Tongue (tissue), 2 donors: ENCODE results near the gene RUBCN. TPM values are rescaled to one million over a fixed set of nuclear protein-coding genes. Genes with fewer than 3 reads are reported as not detected.

Experiments
- DNase-seq: peaks from one replicate; pipeline ENCODE4 v3.0.0-alpha.2; 2015
- total RNA-seq: library from RNA; depleted of rRNA; stranded (reverse); fragments of >200 nt; gene quantifications from one replicate; pipeline ENCODE4 v1.2.3, GENCODE V29; 2014

The RUBCN gene
- total RNA-seq = 11.5 TPM

DNA sequence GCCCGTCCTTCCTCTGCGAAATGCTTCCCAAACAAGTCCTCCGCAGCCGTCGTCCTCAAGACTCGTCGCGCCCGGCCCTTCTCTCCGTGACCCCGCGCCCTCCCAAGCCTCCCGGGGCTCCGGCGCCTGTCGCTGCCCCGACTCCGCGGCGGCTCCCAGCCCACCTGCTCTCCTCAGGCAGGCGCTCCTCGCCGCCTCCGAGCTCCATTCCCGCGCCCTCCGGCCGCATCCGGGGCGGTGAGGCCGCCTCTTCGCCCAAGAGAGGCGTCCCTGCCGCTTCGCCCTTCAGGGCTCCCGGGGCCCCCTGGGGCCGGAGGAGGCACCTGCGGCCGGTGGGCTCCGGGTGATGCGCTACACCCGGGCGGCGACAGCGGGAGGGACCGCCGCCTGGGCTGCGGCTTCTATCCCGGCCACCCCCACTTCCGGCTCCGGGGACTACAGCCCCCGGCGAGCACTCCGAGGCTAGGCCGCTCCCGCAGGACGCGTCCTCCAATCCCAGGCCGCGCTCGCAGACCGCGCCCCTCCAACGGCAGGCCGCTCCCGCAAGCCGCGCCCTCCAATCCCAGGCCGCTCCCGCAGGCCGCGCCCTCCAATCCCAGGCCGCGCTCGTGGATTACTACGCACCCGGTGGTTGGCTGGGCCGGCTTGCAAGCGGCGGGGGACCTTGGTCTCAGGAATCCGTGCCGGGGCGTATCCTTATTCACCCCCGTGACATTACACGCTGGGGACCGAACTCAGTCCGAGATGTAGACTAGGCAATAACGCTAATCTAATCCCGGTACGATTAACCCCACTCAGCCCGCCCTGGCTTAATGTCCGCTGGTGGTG lies at the start of gene RUBCN:
TSS of gene RUBCN (minus strand) at position 414 of the 828 bp plus-strand sequence. CDS start at position 229, 185 bp downstream.
- DNase-seq = peak; percentile 97

DNA sequence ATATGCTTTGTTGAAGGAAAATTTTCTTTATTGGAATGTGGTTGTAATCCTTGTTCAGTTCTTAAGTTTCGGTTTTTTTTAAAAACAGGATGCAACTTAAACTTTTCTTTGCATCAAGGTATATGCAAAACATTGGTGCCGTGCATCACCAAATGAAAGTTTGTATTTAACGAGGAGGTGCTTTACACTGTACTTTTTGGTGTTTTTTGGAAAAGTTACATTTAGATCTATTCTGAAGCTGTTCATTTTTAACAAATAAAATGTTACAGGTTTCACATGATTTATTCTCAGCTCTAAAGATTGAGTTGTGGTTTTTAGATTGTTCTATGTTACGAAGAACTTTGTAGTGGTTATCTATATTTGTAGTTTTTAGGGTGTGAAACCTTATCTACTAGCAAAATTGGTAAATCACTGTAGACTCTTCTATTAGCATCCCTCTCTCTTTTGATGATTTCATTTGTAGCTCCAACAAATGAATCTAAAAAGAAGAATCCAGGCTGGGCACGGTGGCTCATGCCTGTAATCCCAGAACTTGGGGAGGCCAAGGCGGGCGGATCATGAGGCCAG lies 47.4 kb upstream of the RUBCN start:
- DNase-seq = no peak

DNA sequence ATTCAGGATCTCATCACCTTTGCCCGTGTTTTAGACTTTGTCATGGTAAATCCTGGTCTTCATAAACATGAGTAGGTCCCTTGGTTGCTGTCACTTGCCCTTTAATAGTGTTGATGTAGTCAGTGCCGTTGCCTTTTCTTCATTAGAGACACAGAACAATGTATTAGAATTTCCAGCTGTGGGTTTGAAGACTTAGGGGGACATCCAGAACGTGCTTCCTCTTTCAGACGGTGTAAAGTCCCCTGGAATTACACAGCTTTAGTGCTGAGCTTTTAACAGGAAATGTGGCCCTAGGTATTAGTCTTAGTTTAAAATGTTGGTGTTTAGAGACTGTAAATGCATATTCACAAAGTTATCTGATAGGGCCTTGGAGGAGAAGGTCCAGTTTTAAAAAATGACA lies 45.5 kb upstream of the RUBCN start:
- DNase-seq = no peak

DNA sequence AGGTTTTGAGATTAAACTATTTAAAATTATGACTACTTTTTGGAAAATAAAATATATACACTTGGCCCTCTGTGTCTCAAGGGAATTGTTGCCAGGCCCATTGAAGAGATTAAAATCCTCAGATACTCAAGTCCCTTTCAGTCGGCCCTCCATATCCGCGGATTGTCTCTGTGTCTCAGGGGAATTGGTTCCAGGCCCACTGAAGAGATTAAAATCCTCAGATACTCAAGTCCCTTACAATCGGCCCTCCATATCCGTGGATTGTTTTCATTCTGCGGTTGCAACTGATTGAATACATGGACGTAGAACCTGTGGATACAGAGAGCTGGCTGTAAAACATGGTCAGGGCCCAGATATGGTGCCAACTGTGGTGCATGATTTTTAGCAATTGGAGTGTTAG lies 38.6 kb upstream of the RUBCN start:
- no peak for DNase-seq

DNA sequence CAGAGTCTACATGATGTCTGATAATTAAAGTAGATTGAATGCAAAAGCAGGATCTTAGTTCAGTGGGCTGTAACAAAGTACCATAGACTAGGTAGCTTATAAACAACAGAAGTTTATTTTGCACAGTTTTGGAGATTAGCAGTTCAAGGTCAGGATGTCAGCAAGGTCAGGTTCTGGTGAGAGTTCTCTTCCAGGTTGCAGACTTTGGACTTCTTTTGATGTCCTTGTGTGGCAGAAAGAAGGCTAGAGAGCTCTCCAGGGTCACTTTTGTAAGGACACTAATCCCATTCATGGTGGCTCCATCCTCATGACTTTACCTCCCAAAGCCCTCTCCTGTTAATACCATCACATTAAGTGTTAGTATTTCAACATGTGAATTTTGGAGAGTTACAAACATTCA lies 25.1 kb upstream of the RUBCN start:
- DNase-seq = no peak

DNA sequence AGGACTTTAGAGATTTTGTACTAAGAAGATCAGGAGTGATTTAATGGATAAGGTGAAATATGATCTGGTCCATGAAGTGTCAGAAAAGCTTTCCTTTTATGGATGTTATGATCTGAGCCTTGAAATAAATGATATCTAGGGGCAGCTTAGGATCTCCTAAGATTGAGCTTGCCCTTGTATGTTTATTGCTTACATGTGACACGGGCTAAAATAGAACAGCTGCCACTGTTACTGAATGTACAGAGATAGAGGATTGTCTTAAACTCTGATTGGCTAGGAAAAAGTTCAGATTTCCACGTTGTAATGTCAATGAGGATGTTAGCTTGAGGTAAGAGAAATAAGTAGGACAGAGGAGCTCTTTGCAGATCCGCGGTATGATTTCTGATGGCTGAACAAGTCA lies 21.8 kb upstream of the RUBCN start:
- DNase-seq = no peak

DNA sequence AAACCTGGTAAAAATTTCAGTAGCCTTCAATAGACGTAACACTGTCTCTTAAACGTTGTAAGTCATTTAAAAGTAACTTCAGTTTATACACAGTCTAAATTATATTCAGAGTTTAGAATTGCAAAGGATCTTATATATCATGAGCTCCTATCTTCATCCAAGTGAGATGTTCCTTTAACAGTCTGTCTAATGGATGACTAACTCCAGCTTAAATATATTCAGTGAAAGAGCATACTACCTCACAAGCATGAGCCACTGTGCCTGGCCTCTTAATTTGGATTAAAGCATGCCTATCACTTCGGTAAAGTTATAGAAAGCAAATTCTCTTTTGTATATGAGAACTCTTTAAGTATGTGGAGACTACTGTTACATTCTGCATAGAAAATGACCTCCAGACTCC lies 20.0 kb upstream of the RUBCN start:
- DNase-seq = no peak

DNA sequence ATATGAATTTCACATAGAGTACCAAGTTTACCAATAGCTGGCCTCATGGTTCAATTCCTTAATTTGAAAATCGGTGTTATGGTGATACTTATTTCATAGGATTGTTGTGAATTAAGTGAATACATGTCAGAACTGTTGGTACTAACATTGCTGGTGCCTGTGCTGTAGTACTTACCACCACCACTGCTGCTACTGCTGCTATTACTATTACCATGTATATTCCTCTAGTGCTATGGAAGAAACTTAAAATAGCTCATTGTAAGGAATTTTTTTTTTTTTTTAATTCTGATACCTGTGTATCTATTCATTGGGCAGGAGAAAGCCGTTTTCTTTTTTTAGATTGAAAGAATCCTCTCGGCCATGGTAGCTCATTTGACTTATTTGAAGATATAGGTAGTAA lies 16.6 kb upstream of the RUBCN start:
- no peak for DNase-seq

DNA sequence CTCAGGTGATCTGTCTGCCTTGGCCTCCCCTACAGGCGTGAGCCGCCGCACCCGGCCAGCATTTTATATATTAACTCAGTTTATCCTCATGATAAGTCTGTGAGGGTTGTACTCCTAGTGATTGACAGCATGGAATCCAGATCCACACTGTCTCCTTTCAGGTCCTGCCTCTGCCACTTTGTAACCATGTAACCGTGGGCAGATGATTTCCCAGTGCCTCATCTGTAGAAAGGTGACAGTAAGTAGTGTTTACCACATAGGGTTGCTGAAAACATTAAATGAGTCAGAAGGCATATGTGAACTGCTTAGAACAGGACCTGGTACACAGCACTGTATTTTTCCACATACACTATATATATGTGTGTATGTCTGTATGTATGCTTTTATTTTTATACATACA lies 15.4 kb upstream of the RUBCN start:
- no peak for DNase-seq

DNA sequence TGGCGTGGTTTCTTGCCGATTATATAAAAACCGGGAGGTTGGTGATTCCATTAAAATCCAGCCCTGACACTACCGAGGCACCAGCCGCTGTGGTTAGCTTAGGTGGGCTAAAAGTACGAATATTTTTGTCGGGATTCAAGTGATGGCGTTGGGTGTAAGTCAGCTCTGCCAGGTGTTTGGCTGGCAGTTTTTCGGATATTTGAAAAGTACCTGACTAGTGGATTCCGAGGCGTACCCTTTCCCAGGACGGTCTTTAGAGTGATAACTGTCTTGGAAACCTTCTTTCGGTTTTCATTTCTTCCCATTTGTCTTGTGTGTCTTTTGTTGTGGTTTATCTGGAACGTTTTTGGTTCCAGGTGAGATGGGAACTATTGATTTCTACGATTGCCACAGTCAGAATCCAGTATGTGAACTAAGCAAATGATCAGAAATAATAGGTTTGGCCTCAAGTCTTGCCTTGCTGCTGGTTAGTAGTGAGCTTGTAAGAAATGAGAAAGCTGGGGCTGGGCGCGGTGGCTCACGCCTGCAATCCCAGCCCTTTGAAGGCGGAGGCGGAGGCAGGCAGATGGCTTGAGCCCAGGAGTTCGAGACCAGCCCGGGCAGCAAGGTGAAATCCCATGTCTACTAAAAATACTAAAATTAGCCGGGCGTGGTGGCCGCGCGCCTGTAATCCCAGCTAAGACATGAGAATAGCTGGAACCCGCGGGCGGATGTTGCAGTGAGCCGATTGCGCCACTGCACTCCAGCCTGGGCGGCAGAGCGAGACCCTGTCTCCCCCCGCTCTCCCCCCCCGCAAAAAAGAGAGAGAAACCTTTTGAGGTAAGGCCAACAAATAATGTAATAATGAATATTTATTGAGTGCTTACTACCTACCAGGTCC lies 14.4 kb upstream of the RUBCN start:
- DNase-seq = peak; percentile 50

DNA sequence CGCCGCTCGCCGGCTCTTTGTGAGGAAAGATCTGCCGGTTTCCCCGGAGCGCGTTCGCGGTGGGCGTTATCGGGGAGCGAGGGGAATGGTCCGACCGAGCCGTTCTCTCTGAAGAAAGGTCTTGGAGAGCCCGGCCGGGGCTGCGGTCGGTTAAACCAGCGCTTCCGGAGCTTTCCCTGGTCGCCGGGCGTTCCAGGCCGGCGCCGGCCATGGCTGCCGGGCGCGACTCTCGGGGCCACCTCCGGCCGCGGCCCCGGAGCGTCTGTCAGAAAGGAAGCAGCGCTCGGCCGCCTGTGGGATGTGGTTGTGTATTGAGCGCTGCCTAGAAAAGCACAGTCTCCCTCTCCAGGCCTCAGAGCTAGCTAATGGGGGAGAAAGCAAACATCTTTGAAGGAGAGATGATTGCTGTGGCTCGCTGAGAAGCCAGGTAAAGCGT lies 13.7 kb upstream of the RUBCN start:
- DNase-seq = peak; percentile 79

DNA sequence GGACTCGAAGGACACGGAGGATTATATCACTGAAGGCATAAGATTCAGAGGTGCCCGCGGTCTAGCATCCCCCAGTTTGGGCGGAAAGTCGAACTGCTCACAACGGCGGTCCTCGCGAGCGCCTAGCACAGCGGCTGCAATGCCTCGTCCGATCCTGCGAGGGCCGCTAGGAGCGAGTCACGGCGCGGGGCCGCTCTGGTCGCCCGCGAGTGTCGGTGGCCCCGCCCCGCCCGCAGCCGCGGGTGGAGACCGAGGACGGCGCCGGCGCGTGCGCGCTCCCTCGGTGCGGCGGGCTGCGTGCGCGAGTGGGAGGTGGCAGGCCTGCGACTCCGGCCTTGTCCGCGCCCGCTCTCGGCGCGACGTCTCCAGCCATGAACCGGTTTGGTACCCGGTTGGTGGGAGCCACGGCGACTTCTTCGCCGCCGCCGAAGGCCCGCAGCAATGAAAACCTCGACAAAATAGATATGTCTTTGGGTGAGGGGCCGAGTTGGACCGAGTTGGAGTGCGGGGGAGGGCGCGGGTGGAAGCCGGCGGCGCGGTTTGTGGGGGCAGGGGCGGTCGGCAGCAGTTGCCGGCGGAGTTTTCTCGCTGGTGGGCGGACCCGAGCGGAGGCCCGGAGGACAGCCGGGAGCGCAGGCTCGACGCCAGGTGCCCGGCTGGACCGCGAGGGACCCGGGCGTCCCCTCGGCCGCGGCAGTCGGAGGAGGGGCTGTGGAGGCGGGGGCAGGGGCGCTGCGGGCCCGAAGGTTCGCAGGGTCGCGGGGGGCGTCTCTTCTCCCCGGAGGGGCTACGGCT lies 13.1 kb upstream of the RUBCN start, which contains the start of gene FYTTD1:
TSS of gene FYTTD1 (plus strand) at position 283 of the 795 bp plus-strand sequence. CDS start at position 372, 89 bp downstream.
- DNase-seq = peak; percentile 96

DNA sequence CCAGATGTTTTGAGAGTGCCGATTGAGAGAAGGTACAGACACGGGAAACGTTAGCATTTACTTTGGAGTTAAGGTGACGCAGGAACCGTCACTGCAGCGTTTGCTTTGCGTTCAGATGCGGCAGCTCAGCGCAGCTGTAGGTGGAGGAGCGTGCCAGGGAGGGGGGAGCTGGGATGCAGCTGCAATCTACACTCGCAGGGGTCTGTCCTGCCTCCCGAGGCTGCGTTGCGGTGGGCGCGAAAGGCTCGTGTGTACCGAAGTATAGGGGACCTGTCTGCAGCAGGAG lies 12.6 kb upstream of the RUBCN start:
- peak; percentile 79 for DNase-seq

DNA sequence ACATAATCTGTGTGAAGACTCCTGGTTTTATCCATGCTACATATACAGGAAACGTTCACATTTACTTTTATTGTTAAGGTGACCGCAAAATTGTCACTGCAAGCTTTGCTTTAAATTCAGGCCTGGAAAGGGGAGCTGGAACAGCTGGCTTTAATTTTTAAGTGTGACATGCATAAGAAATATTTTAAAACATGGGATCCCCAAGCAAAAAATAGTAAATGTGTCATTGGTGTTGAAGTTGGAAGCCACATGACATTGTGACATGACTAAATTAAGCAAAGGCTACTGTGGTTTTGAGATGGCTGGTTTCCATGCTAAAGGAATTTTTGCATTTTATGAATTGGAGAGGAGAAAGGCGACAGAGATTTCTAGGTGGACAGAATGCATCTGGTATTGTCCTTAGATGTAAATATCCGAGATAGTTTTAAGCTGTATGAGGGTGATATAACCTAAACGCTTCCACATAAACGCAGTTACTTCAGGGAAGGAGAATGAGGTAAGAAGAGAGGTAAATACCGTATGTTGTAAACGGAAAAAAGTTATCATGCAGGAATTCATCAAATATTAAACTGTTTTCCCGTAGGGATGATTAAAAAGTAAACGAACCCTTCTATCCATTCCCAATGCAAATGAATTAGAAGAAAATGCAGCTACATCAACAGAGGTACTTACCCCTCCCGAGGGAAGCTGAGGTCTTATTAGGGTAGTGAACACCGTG lies 12.1 kb upstream of the RUBCN start:
- peak; percentile 17 for DNase-seq

DNA sequence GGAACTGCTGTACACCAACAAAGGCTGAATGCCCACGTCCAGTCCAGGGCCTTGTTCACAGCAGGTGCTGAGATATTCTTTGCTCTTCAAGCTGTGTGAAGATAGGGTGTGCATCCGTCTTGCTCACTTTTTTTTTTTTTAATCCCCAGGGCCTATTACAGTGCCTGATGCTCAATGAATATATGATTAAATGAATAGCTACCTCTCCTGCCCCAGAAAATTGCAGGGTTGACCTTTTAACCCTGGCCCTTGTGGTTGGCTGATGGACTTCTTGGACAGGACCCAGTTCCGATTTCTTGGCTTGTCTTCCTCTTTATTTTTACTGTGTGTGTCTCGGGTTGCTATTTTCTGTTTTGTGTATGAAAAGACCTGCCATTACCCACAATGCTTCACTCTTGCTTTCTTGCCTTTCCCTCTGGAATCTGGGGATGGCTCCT lies 10.1 kb upstream of the RUBCN start:
- no peak for DNase-seq

DNA sequence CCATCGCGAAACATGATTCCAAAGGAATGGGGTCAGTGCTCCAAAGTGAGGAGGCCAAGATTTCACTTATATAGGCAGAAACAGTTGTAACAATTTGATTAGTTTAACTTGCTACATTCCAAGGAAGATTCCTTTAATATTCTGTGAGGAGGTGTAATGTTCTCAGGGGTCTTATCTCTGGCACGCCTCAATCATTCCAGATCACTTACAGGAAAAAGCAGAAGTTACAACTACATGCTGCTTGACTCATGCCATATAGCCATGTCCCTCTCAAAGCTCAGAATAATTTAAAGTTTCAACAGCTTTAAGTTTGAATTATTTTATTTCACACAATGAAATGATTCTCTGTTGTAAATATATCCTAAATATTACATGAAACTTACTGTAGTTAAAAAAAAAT lies 9.5 kb upstream of the RUBCN start:
- DNase-seq = no peak

DNA sequence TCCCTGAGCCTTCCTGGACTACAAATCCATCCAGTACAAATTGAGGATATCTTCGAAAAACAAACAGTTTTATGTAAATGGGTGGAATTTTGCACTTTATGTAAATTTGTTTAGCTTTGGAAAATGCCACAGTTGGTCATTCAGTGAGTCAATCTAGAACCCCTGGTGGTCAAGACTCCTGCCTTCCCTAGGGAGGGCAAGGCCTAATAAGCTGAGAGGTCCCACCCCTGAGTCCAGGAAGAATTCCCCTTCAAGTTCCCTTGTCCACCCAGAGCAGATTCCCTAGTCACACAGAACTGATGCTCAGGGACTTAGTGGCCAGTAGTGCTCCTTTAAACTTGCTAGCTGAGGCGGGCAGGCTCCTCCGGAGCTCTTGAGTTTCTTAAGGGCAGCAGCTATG lies 6.1 kb upstream of the RUBCN start:
- no peak for DNase-seq

DNA sequence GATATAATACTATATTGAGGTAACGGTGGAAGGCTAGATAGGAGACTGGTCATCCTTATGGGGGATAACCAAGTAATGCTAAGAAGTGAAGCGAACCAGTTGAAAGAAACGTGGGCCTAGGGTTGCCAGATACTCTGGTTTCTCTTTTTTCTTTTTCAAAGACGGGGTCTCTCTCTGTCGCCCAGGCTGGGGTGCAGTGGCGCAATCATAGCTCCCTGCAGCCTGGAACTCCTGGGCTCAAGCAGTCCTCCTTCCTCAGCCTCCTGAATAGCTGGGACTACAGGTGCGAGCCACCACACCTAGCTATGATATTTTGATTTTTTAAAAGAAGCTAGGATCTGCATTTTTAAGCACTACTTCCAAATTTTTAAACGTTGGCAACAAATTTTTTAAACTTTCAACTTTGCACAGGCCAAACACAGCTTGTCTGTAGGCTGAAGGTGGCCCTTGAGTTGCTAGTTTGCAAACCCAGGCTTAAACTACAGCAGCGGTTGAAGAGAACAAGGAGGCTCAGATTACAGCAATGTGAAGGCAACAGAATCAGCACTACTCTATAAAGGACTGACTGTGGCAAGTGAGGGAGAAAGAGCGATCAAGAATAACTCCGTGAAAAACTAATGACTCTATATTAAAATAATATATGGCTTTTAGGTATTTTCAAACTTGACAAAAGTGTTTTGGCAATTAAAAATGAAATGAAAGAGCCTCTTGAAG lies 1.2 kb upstream of the RUBCN start:
- DNase-seq = no peak

DNA sequence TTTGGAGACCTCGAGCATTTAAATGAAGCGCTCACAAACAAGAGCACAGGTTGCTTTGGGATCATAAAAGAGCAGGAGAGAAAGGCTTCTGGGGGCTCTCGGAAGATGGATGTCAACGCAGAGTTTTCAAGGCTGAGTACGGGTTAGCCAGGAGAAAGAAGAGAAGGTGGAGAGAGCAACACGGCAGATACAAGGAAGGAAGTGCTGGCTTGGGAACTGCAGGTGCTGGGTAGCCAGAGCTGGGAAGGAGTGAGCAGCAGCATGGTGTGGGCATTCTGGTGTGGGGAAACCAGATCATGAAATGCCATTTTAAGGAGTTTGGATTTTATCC lies 580 bp upstream of the RUBCN start:
- DNase-seq = no peak

DNA sequence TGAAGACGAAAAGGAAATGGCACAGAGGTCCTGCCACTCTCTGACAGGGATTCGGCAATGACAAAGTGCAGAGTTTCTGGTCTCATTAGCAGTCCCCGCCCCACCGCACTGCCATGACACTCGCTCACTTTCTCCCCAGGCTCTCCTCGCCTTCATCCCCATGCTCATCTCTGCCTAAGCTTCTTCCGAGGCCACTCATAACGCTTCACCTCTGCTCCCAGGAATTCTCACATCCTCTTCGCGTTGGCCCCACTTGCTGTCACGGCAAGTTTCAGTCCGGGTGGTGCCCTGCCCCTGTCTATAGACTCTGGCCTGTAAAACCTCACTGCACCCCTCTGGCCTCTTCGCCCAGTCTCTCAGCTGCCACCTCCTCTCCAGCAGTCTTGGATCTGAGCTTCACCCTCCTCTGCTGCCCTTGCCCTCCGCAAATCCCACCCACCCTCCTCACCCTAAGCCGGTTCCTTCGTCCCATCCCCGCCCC lies 654 bp downstream of the RUBCN start:
- peak; percentile 14 for DNase-seq
